Measurements from ENCODE around the gene PPP1R14B.
"Not testable (repeated sequence)": the region's sequence is repeated elsewhere in the genome, so short reads cannot be mapped to it uniquely, and the experiment has no call there.

Gene PPP1R14B

GRCh38 chr11:64260147-64260708 is 13.5 kb upstream of the PPP1R14B start:
- no peak for DNase-seq (ENCODE audit: low read depth, low spot score)

- no peak for DNase-seq (ENCODE audit: low read depth, low spot score)
Observed at GRCh38 chr11:64259533-64260067, 12.9 kb upstream of the PPP1R14B start.

GRCh38 chr11:64258946-64259532 is 12.3 kb upstream of the PPP1R14B start:
- no peak for DNase-seq (ENCODE audit: low read depth, low spot score)

GRCh38 chr11:64258356-64258755 is 11.6 kb upstream of the PPP1R14B start:
- no peak for DNase-seq (ENCODE audit: low read depth, low spot score)

GRCh38 chr11:64256300-64256699 is 9.6 kb upstream of the PPP1R14B start:
- no peak for DNase-seq (ENCODE audit: low read depth, low spot score)

GRCh38 chr11:64255135-64256128 is 8.7 kb upstream of the PPP1R14B start:
- DNase-seq (ENCODE audit: low read depth, low spot score): no peak

GRCh38 chr11:64254326-64254725 is 7.6 kb upstream of the PPP1R14B start:
- no peak for DNase-seq (ENCODE audit: low read depth, low spot score)

- DNase-seq (ENCODE audit: low read depth, low spot score): no peak
Observed at GRCh38 chr11:64253481-64253880, 6.7 kb upstream of the PPP1R14B start.

- DNase-seq (ENCODE audit: low read depth, low spot score): no peak
Observed at GRCh38 chr11:64253043-64253442, 6.3 kb upstream of the PPP1R14B start.

- no peak for DNase-seq (ENCODE audit: low read depth, low spot score)
Observed at GRCh38 chr11:64252003-64252872, 5.5 kb upstream of the PPP1R14B start.

GRCh38 chr11:64251753-64252002 is 4.9 kb upstream of the PPP1R14B start:
- no peak for DNase-seq (ENCODE audit: low read depth, low spot score)

GRCh38 chr11:64251016-64251752 is 4.4 kb upstream of the PPP1R14B start, which contains the start of gene PLCB3:
TSS of gene PLCB3 (plus strand) at chr11:64251530. CDS start at chr11:64251650, 120 bp downstream.
- DNase-seq (ENCODE audit: low read depth, low spot score): no peak

GRCh38 chr11:64250415-64251015 is 3.8 kb upstream of the PPP1R14B start:
- no peak for DNase-seq (ENCODE audit: low read depth, low spot score)

GRCh38 chr11:64249563-64250414 is 3.0 kb upstream of the PPP1R14B start:
- no peak for DNase-seq (ENCODE audit: low read depth, low spot score)

- DNase-seq (ENCODE audit: low read depth, low spot score): no peak
Observed at GRCh38 chr11:64249038-64249437, 2.3 kb upstream of the PPP1R14B start.

GRCh38 chr11:64248578-64248977 is 1.8 kb upstream of the PPP1R14B start:
- DNase-seq (ENCODE audit: low read depth, low spot score): no peak

GRCh38 chr11:64247729-64248531 is 1.2 kb upstream of the PPP1R14B start:
- DNase-seq (ENCODE audit: low read depth, low spot score): no peak

- DNase-seq (ENCODE audit: low read depth, low spot score): not testable (repeated sequence)
Observed at GRCh38 chr11:64246621-64246870, 197 bp downstream of the PPP1R14B start.

Data from iPS DF 19.7 (cell line).